Measurements from ENCODE around the gene AMPD1.

The AMPD1 gene

DNA sequence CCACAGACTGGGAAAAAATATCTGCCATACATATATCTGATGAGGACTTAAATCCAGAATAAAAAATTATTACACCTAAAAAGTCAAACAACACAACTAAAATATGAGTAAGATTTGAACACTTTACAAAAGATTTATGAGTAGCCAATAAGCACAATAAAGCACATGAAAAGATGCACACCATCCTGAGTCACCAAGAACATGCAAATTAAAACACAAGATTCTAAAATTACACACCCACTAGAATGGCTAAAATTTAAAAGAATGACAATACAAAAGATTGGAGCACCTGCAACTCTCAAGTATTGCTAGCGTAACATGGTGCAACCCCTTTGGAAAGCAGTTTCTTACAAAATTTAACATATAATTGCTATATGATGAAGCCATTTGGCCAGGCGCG, 56.4 kb downstream of the AMPD1 start:
- no peak for DNase-seq (ENCODE audit: low read depth in 2 of 2)

DNA sequence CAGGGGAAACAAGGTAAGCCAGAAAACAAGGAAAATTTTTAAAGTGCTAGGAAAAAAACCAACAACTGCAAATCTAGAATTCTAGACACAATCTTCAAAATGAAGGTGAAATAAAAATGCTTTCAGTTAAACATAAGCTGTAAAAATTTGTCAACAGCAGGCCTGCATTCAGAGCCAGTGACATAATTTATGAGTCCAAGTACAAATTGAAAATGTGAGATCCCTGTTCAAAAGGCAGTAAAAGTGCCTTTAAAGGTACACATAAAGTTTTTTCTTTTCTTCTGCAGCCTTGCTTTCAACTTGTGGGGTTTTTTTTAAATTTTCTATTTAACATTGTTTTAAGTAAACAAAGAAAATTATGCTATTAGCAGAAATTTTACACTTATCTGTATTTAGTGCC, 62.9 kb downstream of the AMPD1 start:
- DNase-seq (ENCODE audit: low read depth in 2 of 2), result no peak

DNA sequence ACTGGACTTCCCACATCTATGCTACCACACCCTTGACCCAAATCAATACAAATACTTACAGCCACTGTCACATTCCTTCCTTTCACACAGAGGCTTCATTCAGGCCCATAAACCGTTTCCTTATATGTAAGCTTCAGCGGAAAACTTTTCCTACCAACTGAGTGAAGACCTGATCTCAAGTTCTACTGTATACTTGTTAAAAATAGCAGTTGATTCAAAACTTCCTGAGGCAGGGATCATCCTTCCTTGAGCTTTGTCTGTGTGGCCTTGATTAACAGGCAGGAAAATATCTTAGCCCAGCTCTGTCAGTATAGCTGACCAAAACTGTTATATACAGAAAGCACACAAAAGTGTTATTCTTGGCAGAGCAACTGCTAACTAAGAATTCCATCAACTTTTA, 68.2 kb downstream of the AMPD1 start:
- no peak for DNase-seq (ENCODE audit: low read depth in 2 of 2)

DNA sequence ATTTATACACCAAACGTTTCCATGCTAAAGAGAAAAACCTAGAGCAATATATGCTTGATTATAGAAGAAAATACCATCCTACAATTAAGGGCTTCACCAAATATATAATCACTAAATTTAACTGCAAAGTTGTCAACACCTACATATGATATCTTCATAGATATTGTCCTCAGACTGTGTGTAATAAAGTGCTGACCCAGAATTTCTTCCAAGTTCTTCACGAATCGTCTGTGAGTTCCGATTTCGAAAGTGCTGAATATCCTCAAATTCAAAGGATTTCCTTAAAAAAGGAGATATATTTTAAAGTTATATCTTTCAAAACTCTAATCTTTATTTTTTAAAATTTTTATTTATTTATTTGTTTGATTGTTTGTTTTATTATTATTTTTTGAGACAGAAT, 72.0 kb downstream of the AMPD1 start:
- DNase-seq (ENCODE audit: low read depth in 2 of 2), result no peak

Data from activated CD4-positive, alpha-beta T cell treated with anti-CD3 and anti-CD28 coated beads for 24 hours (primary cell).